Raji (cell line): ENCODE results near the gene NR2F1.

Source experiments
- POLR2A ChIP-seq: IDR thresholded peaks from 2 replicates; pipeline ENCODE4 v1.6.1; 2011; ENCODE audit warnings: low read depth, low read length, control low read depth; ENCODE audit not compliant: insufficient read depth

Gene NR2F1

GRCh38 chr5:93582677-93583438, at the start of gene NR2F1:
Gene NR2F1 (plus strand): TSS chr5:93583222. CDS start chr5:93585024, 1,802 bp downstream.
- no peak for TF ChIP-seq POLR2A

GRCh38 chr5:93545872-93546271, 37.1 kb upstream of the NR2F1 start:
- TF ChIP-seq POLR2A: no peak

- TF ChIP-seq POLR2A: no peak
Observed at GRCh38 chr5:93557021-93557604, 25.9 kb upstream of the NR2F1 start.

GRCh38 chr5:93566091-93566490, 16.9 kb upstream of the NR2F1 start:
- no peak for TF ChIP-seq POLR2A

GRCh38 chr5:93567424-93567823, 15.6 kb upstream of the NR2F1 start:
- TF ChIP-seq POLR2A: no peak

- TF ChIP-seq POLR2A: no peak
Observed at GRCh38 chr5:93569300-93570160, 13.5 kb upstream of the NR2F1 start.

- no peak for TF ChIP-seq POLR2A
Observed at GRCh38 chr5:93570294-93571113, 12.5 kb upstream of the NR2F1 start.

- no peak for TF ChIP-seq POLR2A
Observed at GRCh38 chr5:93571114-93571949, 11.7 kb upstream of the NR2F1 start.

- no peak for TF ChIP-seq POLR2A
Observed at GRCh38 chr5:93572101-93572607, 10.9 kb upstream of the NR2F1 start.

- TF ChIP-seq POLR2A: no peak
Observed at GRCh38 chr5:93572608-93573353, 10.2 kb upstream of the NR2F1 start.

- TF ChIP-seq POLR2A: no peak
Observed at GRCh38 chr5:93573354-93574351, 9.4 kb upstream of the NR2F1 start.
